Left ventricle myocardium inferior (tissue), 1 donor: Measurements from ENCODE around the gene CEP170B. TPM values are rescaled to one million over a fixed set of nuclear protein-coding genes. Genes with fewer than 3 reads are reported as not detected.

ENCODE experiments used
- DNase-seq: peaks from one replicate; pipeline ENCODE4 v3.0.0-alpha.2; 2020
- H3K27ac ChIP-seq: fragments of 200-600 bp; replicated peaks from 2 replicates; pipeline ENCODE4 v1.8.0; 2021
- H3K27me3 ChIP-seq: fragments of 200-600 bp; 2 replicates; pipeline ENCODE4 v1.8.0; 2021; ENCODE audit warnings: low read depth
- H3K36me3 ChIP-seq: fragments of 200-600 bp; 2 replicates; pipeline ENCODE4 v1.8.0; 2021
- H3K4me1 ChIP-seq: fragments of 200-600 bp; 2 replicates; pipeline ENCODE4 v1.8.0; 2021
- H3K4me3 ChIP-seq: fragments of 200-600 bp; 2 replicates; pipeline ENCODE4 v1.8.0; 2021; ENCODE audit warnings: mild to moderate bottlenecking, moderate library complexity
- H3K9me3 ChIP-seq: fragments of 200-600 bp; replicated peaks from 2 replicates; pipeline ENCODE4 v1.8.0; 2021
- CTCF ChIP-seq: fragments of 200-600 bp; IDR thresholded peaks from 2 replicates; pipeline ENCODE4 v1.8.0; 2021; ENCODE audit warnings: antibody characterized with exemption, mild to moderate bottlenecking, borderline replicate concordance
- intact Hi-C: fragments of 100-400 bp; cut with micrococcal nuclease; formaldehyde crosslinking; loops from one replicate; pipeline ENCODE4 v1.11.0; 2022
- total RNA-seq: library from RNA; stranded (reverse); fragmentation: NEBNext Ultra II Directional; extraction: Animal tissue kit (Norgen Biotek cat#: 25700); gene quantifications from one replicate; pipeline ENCODE4 v1.2.1, GENCODE V29; 2021
- donor health status: DM: no; HTN: yes; CAD: no; lungs with severe emphysema.

Gene CEP170B
- total RNA-seq, 1 donor from 2014 or later, result 11.7 TPM

DNA sequence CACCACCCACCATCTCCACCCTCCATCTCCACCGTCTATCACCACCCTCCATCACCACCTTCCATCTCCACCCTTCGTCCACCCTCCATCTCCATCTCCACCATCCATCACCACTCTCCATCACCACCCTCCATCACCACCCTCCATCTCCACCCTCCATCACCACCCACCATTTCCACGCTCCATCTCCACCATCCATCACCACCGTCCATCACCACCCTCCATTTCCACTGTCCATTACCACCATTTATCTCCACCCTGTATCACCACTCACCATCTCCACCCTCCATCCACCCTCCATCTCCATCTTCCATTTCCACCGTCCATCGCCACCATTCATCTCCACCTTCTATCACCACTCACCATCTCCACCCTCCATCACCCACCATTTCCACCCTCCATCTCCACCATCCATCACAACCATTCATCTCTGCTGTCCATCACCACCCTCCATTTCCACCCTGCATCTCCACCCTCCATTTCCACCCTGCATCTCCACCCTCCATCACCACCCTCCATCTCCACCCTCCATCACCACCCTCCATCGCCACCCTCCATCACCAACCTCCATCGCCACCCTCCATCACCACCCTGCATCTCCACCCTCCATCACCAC is 6.1 kb upstream of the CEP170B start:
- Histone ChIP-seq H3K27ac (no peak overlapping the region), H3K36me3 (no peaks in the 10 kb centered on the region), H3K27me3 (peaks cover 13% of the 10 kb centered on the region), H3K4me3 (no peak overlapping the region), H3K9me3 (no peaks in the 10 kb centered on the region), H3K4me1 (peaks cover under 1% of the 10 kb centered on the region)
- intact Hi-C loops, result no loop called here
- DNase-seq, result no peak
- no peak for TF ChIP-seq CTCF

DNA sequence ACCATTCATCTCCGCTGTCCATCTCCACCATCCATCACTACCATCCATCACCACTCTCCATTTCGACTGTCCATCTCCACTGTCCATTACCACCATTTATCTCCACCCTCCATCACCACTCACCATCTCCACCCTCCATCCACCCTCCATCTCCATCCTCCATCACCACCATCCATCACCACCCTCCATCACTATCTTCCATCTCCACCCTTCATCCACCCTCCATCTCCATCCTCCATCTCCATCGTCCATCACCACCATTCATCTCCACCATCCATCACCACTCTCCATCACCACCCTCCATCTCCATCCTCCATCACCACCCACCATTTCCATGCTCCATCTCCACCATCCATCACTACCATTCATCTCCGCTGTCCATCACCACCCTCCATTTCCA is 5.2 kb upstream of the CEP170B start:
- TF ChIP-seq CTCF, result no peak
- DNase-seq, result no peak
- Histone ChIP-seq H3K9me3 (no peaks in the 10 kb centered on the region), H3K36me3 (no peaks in the 10 kb centered on the region), H3K4me1 (peaks cover 10% of the 10 kb centered on the region), H3K4me3 (no peak overlapping the region), H3K27ac (no peak overlapping the region), H3K27me3 (peaks cover 20% of the 10 kb centered on the region)
- intact Hi-C loops, result no loop called here

DNA sequence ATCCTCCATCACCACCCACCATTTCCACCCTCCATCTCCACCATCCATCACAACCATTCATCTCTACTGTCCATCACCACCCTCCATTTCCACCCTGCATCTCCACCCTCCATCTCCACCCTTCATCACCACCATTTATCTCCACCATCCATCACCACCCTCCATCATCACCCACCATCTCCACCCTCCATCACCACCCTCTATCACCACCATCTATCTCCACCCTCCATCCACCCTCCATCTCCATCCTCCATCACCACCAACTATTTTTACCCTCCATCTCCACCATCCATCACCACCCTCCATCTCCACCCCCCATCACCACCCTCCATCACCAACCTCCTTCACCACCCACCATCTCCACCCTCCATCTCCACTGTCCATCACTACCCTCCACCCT is 4.7 kb upstream of the CEP170B start:
- Histone ChIP-seq H3K4me1 (peaks cover 10% of the 10 kb centered on the region), H3K27ac (no peak overlapping the region), H3K36me3 (no peaks in the 10 kb centered on the region), H3K9me3 (no peaks in the 10 kb centered on the region), H3K4me3 (no peak overlapping the region), H3K27me3 (peaks cover 22% of the 10 kb centered on the region)
- DNase-seq, result no peak
- intact Hi-C loops, result no loop called here
- TF ChIP-seq CTCF, result no peak

DNA sequence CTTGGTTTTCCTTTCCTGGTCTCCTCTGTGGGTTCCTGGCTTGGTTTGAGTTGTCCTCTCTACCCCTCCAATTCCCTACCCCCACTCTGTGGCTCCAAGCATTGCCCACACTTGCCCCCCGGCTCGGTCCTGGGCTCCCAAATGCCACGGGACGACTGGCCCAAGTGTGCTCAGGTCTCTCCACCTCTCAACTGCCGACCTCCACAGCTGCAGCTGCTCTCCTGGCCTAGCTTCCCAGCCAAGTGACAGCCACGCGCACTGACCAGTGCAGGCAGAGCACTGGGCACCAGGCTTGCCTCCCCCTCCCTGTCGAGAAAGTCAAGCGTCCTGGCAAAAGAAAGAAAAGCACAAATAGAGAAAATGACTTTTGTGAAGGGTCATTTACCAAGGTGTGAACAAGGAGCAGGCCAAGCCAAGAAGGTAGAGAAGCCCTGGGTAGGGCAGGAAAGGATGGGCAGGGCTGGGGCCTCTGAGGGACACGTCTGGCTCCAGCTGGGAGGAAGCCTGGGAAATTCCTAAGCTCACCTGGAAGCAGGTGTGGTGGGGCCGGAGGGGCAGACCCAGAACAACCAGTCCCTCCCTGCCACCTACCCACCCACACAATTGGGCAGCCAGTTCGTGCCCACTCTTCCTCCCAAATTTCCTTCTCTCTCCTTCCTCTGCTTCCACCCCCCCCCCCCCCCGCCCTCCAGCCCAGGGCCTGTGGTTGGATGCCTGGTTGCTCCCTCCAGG is 1.8 kb upstream of the CEP170B start:
- no peak for TF ChIP-seq CTCF
- Histone ChIP-seq H3K36me3 (no peaks in the 10 kb centered on the region), H3K27ac (no peak overlapping the region), H3K27me3 (peaks cover 38% of the 10 kb centered on the region), H3K4me3 (no peak overlapping the region), H3K4me1 (peaks cover 27% of the 10 kb centered on the region), H3K9me3 (no peaks in the 10 kb centered on the region)
- intact Hi-C loops, result no loop called here
- peak; percentile 12 for DNase-seq

DNA sequence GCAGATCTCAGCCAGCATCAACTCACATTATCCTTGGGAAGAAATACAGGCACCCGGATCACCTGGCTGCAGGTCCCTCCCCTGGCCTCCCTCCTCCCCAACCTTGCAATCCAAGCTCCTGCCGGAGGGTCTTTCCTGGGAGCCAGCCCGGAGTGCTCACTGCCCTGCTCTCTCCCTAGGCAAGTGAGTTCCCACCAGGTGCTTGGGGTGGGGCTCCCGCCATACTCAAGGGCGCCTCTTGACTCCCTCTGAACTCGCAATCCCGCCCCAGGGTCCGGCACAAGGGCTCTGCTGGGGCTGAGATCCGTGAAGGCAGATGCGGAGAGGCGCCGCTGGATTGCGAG is 1.2 kb upstream of the CEP170B start:
- no peak overlapping the region for H3K27ac ChIP-seq
- TF ChIP-seq CTCF, result no peak
- peak overlapping the region; percentile 72 for H3K4me3 ChIP-seq
- no peak for DNase-seq
- H3K27me3 ChIP-seq, result peaks cover 38% of the 10 kb centered on the region
- no peaks in the 10 kb centered on the region for H3K36me3 ChIP-seq
- no peaks in the 10 kb centered on the region for H3K9me3 ChIP-seq
- intact Hi-C loops, result no loop called here
- H3K4me1 ChIP-seq, result peaks cover 27% of the 10 kb centered on the region
